SIG-M5 (cell line): Measurements from ENCODE around the gene YAP1.
"Not testable (repeated sequence)": the region's sequence is repeated elsewhere in the genome, so short reads cannot be mapped to it uniquely, and the experiment has no call there.

Experiments
- DNase-seq: peaks from one replicate; lab custom pipeline; 2025; lab: John Stamatoyannopoulos, UW

YAP1 gene

DNA sequence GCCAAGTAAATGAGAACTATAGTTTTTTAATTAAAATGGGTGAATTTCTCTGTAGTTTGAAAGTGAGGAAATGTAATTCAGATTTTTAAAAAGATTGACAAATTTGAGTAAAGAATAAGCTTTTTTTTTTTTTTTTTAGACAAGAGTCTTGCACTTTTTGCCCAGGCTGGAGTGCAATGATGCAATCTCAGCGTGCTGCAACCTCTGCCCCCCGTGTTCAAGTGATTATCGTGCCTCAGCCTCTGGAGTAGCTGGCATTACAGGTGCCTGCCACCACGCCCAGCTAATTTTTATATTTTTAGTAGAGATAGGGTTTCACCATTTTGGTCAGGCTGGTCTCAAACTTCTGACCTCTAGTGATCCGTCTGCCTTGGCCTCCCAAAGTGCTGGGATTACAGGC lies 90.1 kb downstream of the YAP1 start:
- not testable (repeated sequence) for DNase-seq

DNA sequence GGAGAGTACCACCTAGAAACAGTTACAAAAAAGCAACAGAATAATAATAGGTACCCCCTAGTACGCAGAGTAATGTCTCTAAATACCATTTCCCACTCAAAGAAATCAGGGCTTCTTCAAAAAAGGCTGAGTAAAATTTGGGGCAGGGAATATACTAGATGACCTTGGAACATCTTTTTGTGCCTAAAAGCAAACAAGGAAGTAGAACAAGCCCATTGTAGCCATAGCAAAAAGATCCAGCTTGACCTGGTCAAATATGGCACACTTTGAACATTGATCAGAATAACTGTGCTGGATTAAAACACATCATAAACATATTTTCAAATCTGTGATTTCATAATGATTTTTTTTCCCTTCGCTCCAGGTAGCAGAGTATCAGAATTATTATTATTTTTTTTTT lies 91.5 kb downstream of the YAP1 start:
- DNase-seq = no peak

DNA sequence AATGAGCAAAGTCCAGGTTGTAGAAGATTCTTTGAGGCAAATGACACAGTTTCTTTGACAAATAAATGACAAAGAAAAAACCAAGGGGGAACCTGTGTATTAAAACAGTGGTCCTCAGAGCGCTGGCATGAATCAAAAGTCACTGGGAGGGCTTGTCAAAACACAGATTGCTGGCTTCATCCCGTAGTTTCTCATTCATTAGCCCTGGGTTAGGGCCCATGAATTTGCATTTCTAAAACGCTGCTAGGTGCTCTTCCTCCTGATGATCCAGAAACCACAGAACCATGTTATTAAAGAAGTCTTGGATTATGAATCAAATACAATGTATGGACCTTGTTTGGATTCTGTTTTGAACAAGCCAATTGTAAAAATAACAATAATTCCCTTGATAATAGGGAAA lies 92.7 kb downstream of the YAP1 start:
- no peak for DNase-seq

DNA sequence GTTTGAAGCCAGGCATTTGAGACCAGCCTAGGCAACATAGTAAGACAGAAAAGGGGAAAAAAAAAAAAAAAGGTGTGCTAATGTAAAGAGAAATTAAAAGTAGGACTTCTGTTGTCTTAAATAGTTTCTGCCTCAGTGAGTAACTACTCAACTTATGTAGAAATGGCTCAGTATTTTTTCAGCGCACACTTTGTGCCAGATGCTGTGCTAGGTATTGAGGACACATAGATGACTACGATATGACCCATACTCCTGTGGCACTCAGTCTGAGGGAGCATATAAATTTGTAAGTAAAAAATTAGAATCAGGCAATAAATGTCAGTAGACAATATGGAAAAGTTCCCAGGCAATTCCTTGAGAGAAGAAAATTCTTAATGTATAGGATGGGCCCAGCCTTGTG lies 93.9 kb downstream of the YAP1 start:
- no peak for DNase-seq

DNA sequence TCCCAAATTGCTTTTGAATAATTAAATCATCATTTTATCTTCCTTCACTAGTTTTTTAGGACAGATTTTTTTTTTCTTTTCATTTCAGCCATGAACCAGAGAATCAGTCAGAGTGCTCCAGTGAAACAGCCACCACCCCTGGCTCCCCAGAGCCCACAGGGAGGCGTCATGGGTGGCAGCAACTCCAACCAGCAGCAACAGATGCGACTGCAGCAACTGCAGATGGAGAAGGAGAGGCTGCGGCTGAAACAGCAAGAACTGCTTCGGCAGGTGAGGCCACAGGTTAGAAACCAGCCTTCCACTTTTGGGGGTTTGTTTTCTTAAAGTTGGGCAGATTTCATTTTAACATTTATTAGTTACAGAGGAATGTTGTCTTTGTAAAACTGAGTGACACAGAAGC lies 95.6 kb downstream of the YAP1 start:
- no peak for DNase-seq

DNA sequence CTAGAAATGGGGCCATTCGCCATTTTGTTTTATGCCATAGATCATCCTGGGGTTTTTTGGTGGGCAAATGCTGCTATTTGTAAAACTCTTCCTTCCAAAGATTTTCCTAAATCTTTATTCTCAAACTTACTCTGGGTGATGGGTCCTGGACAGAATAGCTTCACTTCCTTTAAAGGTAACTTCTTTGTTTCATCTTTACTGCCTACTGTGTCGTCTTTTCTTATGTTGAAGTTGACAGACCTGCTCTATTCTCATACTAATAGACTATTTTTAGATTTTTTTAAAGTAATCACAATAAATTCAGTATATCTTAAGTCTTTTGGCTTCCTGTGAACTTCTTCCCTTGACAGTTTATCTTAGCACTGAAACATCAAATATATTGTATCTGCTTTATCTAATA lies 98.6 kb downstream of the YAP1 start:
- no peak for DNase-seq

DNA sequence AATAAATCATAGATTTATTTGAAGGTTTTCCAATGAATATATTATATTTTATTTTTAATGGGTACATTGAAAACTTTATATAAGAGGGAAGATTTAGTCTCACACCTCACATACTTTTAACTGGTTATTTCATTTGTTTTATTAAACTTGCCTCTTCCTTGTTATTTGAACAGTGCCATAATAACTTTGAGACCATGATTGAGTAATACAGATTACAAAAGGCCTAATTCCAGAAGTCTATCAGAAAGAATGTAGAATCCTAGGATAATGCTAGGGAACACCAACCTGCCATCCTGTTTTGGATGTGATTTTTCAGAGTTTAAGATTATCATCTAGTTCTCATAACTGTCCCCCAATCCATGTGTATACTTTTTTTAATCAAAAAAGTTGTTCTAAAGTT lies 104.4 kb downstream of the YAP1 start:
- DNase-seq = no peak

DNA sequence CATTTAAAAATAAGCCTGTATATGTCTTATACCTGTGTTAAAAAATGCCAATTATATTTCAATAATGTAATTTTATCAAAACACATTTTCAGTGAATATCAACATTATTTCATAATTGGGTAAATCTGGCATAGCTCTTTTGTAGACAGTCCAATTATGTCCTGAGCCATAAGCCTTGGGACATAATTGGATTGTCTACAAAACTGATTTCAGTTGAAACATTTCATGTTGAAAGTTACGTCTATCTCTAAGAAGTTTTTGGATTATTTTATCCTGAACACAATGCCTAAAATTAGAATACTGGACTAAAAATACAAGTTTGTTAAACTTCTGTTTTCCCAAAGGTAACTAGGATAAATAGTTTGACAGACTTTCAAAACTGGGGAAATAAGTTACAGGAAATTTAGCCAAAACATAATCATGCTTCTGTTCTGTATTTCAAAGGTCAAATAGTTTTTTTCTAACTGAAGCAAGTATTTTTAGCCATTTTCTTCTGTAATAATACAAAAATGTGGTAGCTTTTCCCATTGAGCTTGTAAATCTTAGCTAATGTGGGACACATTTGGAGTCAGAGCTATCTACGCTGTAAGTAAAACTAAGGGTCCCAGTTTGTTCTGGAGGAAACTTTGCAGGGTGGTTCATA lies 106.3 kb downstream of the YAP1 start:
- no peak for DNase-seq

DNA sequence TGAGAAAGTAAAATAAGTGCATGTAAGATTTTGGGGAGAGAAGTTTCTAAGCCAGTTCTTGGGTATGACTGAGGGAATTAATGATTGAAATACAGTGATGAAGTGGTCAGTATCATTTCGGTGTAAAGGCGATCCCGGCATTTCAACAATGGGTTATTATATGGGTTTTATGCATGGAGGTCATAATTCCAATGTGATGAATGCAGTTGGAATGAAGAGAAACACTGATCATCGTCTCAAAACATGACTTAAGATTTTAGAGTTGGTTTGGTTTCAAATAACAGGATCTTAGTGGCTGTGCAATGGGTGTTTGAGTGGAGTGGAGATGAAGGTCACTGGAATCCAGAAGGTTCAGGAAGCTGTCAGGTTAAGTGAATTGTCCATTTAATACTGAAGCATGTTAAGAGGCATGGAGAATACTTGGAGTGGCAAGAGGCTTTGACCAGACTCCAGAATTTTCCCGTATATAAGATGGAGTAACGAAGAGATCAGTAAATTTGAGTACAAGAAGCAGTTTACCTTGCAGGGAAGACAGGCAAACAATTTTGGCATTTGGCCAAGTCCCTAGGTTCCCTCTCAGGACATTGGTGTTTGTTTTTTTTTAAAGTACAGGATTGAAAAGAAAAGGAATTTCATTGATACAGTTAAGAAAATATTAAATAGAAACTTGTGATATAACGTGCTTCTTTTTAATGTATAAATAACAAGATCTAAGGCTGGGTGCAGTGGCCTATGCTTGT lies 110.7 kb downstream of the YAP1 start:
- DNase-seq = no peak

DNA sequence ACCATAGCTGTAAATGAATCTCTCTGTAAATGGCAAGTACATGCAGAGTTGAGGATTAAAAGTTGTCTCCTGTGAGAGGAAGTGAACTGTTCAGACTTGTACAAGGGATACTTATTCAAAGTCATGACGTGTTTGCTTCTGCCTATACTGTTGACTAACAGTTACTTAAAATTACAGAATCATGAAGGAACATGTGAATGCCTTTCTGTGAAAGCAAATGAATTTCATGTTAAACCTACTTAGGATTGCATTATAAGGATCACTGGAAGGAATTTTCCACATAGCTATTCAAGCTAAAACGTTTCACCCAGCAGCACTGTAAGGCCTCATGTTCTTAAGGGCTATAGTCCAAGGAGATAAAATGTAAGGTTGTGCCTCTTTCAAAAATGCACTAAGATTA lies 113.6 kb downstream of the YAP1 start:
- DNase-seq = no peak

DNA sequence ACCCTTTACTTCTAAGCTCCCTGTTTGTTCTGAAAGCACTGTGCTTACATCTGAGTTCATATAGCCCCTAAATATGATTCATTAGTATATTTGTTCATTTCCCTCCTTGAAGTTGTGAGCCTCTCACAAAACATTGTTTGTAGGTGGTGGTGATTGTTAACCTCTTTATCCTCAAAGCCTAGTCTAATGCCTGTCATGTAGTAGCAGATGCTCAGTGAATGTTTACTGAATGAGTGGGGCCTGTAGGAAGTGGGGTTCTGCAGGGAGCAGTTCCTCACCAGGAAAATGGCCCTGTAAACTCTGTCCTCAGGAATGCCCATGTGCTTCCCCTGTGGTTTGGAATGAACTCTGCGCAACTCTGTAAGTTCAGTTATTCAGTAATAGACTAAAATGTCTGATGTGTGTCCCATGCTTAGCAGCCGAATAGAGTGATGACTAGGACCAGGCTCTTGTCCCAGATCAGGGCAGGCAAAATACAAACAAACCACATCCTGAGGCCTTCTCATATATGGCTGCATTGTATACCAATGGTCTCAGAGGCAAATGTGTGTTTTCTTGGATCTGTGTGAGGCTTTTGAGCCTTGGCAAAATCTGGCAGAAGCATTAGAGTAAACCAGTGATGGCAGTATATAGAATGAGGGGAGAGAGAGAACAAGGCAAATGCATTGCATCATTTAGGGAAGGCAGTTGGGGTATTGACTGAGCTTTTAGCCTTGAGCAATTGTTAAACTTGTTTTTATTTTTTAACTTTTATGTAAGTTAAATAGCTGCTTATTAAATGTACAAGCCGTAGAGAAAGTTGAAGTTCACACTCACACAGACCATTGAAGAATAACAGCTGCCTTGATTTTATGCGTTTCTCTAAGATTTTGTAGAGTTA lies 115.7 kb downstream of the YAP1 start:
- no peak for DNase-seq

DNA sequence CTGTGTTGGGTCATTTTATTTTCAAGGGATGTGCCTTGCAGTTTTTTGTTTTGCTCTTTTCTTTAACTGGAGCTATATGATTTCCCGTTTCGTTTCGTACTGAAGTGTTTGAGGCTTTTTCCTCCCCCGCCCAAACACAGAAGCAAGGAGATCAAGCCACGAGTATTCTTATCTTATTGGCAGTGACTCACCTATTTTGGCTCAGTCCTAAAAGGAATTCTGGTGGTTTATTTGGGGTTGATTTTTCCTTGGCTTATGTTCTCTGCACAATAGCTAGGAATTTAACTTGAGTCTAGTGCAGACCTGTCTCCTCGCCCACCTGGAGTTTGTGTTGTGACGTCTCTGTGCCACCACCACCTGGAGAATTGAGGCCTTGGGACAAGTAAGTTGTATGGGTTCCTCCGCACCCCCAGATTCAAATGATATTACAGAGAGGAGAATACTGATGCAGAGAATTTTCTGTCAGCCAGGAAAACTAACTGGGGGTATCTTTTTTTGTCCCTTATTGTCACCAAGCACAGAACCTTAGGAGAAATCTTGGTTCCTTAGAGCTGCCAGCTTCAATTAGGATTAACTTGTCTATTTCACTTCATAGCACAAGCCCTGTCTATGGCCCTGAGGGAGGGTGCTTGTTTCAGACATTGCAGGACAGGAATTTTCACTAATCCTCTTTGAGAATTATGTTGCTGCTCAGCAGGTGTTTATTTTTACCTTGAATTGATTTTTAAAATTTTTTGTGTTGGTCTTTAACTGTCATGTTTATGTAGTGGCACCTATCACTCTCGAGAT lies 116.6 kb downstream of the YAP1 start:
- DNase-seq = no peak

DNA sequence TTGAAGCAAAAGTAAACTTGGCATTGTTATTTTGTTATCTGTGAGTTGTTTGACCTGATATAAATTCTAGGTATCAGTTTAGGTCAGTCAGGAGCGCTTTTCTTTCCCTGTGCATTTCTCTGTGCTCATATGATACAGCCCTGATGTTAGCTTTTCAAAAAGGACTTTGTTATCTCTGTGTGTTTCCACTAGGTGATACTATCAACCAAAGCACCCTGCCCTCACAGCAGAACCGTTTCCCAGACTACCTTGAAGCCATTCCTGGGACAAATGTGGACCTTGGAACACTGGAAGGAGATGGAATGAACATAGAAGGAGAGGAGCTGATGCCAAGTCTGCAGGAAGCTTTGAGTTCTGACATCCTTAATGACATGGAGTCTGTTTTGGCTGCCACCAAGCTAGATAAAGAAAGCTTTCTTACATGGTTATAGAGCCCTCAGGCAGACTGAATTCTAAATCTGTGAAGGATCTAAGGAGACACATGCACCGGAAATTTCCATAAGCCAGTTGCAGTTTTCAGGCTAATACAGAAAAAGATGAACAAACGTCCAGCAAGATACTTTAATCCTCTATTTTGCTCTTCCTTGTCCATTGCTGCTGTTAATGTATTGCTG lies 119.4 kb downstream of the YAP1 start:
- no peak for DNase-seq

DNA sequence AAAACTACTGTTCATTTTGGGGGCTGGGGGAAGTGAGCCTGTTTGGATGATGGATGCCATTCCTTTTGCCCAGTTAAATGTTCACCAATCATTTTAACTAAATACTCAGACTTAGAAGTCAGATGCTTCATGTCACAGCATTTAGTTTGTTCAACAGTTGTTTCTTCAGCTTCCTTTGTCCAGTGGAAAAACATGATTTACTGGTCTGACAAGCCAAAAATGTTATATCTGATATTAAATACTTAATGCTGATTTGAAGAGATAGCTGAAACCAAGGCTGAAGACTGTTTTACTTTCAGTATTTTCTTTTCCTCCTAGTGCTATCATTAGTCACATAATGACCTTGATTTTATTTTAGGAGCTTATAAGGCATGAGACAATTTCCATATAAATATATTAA lies 119.9 kb downstream of the YAP1 start:
- DNase-seq = no peak

DNA sequence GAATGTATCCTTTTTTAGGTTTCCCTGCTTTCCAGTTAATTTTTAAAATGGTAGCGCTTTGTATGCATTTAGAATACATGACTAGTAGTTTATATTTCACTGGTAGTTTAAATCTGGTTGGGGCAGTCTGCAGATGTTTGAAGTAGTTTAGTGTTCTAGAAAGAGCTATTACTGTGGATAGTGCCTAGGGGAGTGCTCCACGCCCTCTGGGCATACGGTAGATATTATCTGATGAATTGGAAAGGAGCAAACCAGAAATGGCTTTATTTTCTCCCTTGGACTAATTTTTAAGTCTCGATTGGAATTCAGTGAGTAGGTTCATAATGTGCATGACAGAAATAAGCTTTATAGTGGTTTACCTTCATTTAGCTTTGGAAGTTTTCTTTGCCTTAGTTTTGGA lies 120.7 kb downstream of the YAP1 start:
- DNase-seq = no peak

DNA sequence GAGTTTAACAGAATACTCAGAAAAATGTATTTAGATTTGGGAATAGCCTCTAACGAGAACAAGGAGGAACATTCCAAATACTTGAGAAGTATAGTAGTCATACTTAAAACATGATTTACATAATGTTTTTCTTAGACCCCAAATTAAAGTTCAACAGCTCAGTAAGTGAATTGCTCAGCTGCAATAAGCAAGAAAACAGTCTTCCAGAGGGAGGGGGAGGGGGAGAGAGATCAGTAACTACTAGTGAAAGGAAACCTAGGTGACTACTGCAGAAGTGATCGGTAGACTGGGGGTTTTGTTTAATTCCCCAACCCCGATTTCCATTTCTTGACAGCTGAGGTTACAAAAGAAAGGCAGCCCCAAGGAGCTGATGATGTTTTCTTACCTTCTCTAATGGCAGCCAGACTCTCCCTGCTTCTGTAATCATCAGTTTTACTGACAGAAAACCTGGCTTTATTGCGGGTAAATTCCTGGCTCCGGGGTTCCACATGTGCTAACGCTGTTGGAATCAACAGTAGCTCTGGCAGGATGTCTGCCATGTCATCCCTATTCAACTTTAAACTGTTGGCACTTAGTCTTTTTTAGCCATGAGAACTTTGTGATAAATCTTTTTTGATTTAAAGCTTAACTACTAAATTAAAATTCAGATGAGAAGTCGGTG lies 124.7 kb downstream of the YAP1 start:
- no peak for DNase-seq

DNA sequence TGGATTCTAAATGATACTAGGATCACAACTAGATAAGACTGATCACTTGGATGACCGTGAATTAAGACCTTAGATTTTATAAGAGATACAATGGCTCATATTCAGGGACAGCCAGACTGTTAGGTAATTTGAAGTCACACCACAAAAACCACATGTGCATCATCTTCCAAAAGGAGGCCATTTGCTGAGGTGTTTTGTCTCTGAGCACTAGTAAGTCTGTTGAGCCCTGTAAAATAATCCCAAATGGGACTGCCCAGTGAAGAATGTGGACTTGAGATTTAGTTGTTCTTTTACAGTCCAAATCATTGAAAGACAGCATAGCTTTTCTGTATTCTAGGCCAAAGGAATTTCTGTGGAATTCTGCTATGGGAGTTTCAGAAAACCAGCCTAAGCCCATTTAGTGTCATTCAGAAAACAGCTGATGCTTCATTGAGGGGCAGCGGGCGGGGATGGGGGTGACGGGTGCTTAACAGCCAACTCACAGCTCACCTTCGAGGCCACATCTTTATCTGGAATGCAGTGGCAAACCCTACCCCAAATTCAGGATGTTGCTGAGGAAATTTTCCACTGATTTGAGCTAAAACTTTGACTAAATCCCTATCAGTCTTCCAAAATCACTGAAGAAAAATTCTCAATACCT lies 127.0 kb downstream of the YAP1 start:
- no peak for DNase-seq

DNA sequence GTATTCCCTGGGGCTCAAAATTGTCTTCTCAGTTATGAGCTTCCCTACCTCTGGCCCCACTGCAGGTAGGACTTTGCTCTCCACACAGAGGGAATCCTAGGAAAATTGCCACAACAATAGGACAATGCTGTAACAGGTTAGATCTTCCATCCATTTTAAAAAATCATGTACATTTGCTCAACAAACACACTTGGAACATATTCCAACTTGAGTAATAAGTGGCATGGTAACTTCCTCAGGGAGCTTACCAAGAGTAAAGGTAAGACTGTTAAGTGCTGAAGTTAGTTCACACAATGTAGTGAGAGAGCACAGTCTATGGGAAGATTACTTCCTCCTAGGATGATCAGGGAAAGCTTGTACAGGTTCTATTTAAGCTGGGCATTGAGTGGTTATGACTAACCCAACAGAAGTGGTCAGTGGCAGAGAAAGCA lies 128.2 kb downstream of the YAP1 start:
- no peak for DNase-seq

DNA sequence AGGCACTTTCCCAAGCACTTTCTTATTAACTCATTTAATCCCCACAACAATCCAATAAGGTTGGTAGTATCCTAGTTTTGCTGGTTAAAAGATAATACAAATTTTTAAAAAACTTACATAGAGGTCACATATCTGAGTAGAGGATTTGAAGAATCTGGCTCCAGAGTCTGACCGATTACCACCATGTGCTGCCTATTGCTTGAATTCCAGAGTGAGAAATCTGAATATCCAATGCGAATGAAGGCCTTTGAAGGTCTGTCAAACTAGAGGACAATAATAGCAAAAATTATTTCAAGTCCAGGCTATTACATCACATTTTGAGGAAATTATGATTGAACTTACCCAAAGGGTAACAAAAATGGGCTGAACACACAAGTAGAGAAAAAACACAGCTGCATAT lies 129.2 kb downstream of the YAP1 start:
- no peak for DNase-seq

DNA sequence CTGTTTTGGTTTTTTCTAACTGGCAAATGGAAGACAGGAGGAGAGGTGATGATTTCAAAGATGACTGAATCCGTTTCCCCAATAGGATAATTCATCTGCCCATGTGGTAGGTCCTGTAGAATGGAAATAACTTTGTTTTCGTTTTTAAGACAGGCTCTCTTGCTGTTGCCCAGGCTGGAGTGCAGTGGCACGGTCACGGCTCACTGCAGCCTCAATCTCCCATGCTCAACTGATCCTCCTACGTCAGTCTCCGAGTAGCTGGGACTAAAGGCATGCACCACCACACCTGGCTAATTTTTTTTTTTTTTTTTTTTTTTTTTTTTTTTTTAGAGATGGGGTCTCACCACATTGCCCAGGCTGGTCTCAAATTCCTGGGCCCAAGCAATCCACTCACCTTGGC lies 129.7 kb downstream of the YAP1 start:
- no peak for DNase-seq

DNA sequence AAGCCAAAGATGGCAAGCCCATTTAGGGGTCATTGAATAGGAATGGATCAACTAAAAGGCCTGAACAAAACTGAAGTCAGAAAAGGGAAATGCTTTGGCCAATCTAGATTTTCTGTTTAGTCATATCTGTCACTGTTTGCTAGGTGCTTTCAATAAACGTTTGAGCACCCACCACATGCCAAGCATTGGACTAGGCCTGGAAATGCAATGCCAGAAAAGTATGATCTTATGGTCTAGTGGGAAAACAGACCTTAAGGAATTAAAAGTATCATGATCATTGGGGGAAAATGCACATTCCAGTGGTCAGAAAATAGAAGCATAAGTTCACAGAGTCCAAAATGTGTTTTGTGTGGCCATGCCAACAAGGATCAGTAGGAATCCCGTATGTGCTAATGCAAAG lies 130.3 kb downstream of the YAP1 start:
- DNase-seq = no peak
